Stimulated activated CD8-positive, alpha-beta memory T cell treated with anti-CD3 and anti-CD28 coated beads, Interleukin-15, amount 100 ng/mL, for 1 hour (primary cell): ENCODE results near the gene LRRC71.

Source experiments
- DNase-seq: peaks from one replicate; pipeline ENCODE4 v3.0.0-alpha.2; 2020; ENCODE audit warnings: low read depth

The LRRC71 gene

DNA sequence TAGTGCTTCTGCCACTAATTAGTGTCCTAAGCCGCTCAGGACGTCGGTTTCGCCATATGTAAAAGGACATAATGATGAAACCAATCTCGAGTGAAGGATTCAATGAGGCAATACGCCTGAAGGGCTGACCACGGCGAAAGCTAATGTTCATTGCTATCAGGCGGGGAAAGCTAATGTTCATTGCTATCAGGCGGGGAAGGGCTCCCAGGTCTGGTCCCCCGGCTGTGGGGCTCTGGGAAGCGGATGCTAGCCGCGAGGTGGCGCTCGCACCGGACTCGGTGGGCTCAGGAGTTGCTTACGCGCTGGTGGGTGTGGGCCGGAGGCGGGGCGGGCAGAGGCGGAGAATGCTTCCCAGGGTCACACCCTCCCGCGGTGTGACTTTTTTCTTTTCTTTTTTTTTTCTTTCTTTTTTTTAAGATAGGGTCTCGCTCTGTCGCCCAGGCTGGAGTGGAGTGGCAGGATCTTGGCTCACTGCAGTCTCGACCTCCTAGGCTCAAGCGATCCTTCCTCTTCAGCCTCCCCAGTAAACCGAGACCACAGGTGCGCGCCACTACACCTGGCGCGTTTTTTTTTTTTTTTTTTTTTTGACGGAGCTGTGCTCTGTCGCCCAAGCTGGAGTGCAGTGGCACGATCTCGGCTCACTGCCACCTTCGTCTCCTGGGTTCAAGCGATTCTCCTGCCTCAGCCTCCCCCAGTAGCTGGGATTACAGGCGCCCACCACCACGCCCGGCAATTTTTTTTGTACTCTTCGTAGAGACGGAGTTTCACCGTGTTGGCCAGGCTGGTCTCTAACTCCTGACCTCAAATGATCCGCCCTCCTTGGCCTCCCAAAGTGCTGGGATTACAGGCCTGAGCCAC lies 28.0 kb upstream of the LRRC71 start:
- peak; percentile 74 for DNase-seq

DNA sequence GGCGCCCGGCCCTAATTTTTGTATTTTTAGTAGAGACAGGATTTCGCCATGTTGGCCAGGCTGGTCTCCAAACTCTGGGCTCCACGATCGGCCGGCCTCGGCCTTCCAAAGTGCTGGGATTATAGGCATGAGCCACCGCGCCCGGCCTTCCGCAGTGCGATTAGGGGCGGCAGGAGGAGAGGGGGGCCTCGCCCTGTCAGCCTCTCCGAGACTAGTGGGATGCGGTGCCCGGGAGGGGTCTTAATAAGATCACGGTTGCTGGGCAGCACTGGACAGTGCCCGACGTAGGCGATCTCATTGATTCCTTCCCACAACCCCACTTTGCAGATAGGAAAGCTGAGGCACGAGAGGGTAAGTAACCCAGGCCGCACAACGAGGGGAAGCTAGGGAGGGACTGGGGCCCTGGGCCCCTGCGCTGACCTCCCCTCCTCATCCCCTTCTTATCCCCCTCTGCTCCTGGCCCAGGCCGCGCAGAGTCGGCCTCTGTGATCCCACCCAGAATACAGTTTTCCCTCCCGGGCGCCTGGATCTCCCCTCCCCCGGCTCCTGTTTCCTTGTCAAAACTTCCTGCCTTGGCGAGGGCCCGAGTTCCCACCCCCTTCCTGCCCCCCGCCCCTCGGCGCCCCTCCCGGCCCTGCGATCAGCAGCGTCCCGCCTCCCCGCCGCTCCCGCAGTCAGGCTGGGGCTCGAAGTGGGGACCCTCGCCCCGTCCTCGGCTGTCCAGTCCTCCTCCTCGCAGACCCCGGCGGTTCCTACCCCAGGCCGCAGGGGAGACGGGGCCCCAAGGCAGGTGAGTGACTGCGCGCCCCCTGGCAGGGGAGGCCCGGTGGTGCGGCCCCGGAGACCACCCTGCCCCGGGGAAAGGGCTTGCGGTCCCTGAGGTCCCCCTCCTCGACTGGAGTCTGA lies 27.1 kb upstream of the LRRC71 start, which contains the start of gene PEAR1:
PEAR1 (plus strand) TSS at position 671 of the 906 bp plus-strand sequence. CDS start 10,209 bp downstream, outside the sequence.
- DNase-seq = no peak

DNA sequence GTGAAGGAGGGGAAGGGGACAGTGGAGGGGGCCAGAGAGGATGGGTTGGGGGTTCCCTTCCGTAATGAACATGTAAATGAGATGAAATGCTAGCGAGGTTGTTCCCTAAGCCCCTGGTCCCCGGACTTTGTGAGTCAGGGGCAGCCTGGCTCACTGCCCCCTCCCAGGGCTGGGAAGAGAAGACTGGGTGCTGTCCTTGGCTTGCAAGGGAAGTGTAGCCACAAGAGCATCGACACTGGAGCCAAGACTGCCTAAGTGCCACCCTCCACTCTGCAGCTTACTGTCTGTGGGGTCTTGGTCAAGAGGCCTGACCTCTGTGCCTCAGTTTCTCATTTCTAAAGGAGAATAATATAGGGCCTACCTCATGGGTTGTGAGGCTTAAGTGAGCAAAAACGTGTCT lies 26.4 kb upstream of the LRRC71 start:
- no peak for DNase-seq

DNA sequence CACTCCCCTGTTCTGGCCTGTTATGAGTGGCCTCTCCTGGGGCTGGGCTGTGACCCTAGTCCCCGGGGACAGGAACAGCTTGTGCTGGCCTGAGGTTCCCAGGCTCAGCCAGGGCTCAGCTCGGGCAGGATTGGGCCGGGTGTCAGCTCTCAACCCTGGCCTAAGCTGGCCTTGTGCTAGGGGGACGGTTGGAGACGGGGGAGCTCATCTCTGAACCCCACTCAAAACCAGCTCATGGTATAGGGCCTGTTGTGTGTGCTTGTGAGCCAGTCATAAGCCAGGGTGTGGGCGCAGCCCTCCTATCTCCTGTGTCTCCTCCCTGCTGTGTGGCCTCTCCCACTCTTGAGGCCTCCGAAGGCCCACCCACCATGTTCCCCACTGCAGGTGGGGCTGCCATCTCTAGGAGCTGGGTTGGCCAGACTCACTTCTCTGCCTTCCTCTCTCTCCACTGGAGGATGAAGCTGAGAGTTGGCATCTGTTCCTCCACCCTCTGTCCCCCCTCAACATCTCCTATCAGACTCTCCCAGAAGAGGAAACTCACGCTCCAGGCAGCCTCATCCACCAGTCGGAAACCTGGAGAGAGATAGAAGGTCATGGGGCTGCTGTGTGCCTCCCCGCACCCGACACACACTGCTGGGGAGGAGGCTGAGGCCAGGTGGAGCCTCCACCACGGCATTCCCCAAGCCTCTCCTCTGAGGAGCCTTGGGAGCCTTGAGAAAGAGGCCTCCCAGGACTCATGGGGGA lies 25.5 kb upstream of the LRRC71 start:
- DNase-seq = no peak

DNA sequence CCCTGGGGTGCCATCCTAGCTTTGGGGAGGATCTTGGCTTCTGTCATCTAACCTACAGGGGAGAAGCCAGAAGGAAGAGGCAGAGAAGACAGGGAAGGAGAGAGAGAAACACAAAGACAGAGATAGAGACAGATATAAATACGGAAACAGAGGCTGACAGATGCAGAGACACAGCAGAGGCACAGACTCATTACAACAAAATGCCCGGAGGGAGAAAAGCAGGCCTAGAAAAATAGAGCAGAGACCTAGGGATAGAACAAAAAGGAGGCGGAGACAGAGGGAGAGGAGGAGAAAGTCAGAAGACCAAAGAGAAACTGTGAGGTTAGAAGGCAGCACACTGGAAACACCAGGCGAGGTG lies 25.0 kb upstream of the LRRC71 start:
- no peak for DNase-seq

DNA sequence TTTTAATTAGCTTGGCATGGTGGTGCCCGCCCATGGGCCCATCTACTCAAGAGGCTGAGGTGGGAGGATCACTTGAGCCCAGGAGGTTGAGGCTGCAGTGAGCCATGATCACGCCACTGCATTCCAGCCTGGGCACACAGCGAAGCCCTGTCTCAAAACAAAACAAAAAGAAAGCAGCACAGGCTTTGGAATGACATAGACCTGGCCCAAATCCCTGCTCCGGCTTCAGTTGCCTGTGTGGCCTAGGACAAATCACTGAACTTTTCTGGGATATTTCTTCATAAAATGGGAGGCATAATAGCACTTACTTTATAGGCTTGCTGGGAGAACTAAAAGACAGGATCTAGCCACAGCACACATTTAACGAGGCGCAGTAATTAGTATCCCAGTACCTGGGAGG lies 24.5 kb upstream of the LRRC71 start:
- no peak for DNase-seq

DNA sequence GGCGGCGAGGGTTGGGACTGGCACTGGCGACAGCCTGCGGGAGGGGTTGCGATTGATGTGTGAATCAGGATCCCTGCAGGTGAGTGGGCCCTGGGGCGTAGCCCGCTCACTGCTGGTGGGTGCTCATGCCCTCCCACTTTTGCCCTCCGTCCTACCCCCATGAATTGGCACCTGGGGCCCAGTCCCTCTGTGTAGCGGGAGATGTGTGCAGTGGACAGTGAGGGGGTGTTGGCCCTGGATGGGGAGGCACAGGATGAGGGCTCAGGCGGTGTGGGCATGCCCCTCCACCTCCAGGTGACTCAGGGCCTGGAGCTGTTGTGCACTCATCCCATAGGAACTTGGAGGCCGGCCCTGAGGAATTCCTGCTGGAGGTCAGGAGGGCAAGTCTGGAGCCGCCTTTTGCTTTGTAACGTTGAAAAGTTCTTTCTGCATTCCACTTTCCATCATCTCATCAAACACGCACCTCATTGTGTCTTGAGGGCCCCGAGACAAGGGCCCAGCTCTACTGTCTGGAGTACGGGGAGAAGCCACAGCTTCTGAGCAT lies 23.9 kb upstream of the LRRC71 start:
- DNase-seq = no peak

DNA sequence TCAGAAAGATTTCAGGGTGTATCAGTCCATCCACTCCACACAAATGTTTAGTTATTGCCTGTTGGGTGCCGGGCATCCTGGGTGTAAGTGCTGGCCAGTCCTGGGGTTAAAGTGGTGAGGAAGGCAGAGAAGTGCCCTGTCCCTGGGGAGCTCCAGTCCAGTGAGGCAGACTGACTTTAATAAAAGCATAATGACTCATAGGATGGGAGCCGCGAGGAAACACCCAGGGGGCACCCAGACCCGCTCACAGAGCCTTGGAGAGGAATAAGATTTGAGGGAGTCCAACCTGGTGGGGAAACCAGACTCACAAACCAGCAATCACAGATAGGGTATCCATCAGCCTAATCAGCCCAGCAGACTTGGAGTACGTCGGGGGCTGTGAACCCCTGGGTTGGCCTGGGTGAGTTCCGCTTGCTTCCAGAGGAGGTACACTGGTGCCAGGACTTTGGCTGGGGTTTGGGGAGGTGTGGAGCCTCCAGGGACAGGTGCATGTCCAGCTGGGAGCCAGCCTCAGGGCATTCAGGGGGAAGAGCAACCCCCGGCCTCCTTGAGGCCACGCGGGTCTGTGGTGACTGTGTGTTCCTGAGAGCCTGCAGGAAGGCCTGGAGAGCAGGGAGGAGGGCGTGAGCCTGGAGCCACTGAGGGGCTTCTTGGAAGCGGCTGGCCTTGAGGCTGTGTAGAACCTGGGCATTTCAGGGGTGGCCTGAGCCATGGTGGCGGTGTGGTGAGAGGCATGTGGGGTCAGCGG lies 23.2 kb upstream of the LRRC71 start:
- DNase-seq = no peak

DNA sequence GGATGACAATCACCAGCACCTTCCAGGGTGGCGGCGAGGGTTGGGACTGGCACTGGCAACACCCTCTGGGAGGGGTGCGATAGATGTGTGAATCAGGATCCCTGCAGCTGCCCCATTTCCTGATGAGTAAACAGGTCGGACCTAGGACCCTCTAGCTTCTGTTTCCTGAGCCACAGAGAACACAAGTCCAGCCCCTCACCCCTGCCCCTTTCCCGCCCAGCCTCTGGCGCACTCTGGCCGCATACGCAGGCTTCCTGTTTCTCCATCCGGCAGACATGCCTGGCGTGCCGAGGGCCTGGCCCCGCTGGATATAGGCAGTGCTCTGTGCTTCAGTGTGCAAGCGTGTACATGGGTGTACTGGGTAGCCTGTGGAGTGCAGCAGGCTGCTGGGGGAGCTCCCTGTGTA lies 22.3 kb upstream of the LRRC71 start:
- no peak for DNase-seq

DNA sequence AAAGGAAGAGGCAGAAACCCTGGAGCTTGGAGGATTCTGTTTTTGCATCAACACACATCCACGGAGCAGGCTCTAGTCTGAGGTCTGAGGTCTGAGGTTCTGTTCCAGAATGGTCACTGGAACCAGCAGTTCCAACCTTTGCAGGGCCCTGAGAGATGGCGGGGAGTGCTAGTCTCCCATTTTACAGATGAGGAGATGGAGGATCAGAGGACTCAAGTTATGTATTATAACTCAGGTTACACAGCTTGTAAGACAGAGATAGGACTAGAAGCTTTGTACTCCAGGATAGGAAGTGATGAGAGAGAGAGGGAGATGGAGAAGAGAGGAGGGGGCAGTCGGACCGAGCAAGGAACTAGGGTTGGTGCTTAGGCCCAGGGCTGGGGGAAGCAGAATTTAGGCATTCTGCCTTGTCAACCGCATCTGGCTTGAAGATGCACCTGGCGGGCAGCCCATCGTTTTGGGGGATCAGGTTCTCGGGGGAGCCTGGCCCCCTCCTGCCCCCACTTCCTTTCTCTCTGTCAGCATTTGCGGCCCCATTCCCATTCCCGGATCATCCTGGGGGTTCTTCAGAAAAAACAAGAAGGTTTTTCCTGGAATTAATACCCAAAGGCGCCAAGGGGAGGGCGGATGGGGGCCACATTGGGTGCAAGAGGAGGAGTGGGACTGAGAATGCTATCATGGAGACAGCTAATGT lies 21.3 kb upstream of the LRRC71 start:
- DNase-seq = no peak

DNA sequence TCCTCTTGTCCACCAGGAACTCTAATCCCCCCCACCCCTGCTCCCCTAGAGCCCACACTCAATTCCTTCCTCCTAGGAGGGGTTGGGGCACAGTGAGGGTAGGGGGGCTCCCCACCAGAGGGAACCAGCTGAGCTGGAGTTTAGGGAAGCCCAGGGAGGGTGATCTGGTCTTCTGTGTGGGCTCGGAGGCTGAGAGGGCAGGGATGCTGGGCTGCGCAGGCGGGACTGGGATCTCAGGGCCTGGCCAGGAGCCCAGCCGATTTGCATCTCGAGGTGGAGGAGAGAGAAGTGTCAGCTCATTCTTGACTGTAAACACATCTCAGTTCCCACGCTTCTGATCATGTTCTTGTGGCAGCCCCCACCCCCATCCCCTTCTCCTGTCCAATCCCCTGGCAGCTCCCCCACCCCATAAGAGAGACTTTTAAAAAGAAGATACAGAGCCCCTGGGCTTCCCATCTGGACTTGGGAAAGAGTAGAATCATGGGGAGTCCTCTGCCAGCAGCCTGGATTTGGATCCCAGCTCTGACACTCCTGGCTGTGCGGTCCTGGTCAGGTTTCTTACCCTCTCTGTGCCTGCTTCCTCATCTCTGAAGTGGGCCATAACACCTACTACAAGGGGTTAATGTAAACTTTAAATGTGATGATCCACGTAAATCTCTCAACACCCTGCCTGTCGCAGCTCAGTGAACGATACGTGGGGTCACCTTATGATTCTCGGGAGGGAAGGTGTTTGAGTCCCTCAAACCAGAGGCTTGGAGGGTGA lies 20.3 kb upstream of the LRRC71 start:
- DNase-seq = no peak

DNA sequence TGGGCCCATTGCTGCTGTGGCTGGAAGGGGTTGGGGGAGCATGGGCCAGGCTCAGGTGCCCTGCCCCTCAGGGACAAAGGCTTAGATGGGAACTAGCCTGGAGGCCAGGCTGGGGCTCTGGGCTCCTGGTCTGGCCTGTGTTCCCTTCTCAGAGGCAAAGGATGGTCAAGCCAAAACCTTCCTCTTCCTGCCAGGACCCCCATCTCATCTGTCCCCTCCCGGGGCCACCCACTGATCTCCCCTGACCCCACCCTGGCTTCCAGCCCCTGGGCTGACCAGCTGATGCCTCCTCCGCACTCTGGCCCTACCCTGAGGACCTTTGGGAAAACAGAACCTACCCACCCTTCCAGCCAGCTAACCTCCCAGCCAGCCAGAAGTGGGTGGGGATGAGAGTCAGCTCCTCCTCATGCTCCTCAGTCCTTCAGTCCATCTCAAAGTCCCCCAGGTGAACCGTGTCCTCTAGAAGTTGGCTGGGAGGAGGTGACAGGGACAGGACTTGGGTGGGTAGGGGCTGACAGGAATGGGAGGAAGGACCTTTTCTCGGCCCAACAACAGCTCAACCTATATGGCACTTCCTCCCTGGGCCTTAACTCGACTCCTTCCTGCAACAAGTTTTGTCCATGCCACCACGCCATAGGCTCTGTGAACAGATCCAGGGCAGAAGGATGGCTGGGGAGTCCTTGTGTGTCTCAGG lies 19.4 kb upstream of the LRRC71 start:
- no peak for DNase-seq

DNA sequence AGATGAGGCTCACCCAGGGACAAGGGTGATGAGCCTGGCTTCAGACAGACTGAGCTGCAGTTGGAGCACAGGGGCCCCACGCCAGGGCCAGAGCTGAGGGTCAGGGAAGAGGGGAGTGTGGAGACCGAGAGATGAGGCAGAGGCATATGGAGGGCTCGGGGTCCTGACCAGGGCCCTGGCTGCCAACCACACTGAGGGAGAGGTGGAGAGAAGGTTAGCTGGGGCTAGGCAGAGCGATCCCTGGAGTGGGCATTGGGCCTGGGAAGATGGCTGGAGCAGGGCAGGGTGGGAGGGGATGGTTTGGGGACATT lies 18.9 kb upstream of the LRRC71 start:
- no peak for DNase-seq

DNA sequence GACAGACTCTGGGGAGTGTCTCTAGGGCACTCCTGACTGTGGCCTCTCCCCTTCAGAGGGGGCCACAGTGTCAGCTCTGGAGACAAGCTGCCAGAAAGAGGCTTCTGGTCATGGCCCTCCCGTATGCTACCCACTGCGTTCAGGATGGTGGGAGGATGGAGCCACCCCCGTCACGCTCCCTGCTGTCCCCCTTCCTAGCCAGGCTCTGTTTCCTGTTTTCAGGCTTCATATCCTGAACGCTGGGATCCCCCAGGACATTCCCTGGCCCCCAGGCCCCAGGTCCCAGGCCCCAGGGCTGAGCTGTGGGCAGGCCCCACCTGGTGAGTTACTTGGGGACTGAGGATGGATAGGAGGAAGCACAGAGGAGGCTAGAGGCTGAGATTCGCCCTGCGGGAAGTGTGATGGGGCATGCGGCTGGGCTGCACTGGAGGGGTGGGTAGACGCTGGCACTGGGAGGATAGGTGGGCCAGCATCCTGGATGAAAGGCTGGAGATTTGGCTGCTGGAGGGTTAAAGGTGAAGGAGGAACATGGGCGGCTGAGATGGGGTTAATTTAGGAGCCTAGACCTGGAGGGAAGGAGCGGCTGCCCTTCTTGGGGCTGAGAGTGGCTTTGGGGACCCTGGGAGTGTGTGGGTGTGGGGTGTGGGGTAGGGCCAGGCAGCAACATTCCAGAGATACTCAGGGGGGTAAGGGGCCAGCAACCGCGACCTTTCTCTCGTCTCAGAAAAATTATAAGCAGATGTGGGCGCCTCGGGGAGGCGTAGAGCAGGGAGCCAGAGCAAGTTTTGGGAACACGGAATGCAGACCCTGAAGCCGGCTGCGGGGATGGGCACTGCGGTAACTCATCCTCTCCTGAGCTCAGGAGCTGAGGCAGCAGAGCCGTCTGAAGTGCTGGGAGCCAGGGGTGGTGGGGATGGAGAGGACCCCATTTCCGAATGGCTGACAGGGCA lies 18.2 kb upstream of the LRRC71 start:
- no peak for DNase-seq

DNA sequence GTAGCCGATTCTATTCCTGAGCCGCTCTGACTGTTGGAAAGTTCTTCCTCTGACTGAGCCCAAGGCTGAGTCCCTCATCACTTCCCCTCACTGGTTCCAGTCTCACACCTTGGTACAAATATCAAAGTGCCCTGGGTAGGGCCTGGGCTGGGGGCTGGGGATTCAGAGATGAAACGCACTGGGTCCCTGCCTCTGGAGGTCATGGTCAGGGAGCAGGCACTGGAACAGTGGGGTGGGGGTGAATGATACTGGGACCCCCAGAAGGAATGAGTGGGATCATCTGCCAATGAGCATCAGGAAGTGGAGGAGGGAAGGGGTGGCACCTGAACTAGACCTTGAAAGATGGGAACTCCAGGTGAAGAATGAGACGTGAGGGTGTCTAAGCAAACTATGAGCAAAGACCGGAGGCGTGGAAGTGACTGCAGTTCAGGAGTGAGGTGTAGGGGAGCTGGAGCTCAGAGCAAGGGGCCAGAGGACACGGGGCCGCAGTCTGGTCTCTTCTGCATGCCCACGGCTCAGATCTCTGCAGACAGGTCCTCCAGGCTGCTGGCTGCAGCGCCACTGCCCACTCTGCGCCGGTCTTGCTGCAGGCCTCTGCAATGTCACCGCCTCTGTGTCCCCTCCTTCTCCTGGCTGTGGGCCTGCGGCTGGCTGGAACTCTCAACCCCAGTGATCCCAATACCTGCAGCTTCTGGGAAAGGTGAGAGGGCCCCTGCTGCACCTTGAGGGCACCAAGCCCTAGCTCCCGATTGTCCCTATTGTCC lies 16.9 kb upstream of the LRRC71 start:
- no peak for DNase-seq

DNA sequence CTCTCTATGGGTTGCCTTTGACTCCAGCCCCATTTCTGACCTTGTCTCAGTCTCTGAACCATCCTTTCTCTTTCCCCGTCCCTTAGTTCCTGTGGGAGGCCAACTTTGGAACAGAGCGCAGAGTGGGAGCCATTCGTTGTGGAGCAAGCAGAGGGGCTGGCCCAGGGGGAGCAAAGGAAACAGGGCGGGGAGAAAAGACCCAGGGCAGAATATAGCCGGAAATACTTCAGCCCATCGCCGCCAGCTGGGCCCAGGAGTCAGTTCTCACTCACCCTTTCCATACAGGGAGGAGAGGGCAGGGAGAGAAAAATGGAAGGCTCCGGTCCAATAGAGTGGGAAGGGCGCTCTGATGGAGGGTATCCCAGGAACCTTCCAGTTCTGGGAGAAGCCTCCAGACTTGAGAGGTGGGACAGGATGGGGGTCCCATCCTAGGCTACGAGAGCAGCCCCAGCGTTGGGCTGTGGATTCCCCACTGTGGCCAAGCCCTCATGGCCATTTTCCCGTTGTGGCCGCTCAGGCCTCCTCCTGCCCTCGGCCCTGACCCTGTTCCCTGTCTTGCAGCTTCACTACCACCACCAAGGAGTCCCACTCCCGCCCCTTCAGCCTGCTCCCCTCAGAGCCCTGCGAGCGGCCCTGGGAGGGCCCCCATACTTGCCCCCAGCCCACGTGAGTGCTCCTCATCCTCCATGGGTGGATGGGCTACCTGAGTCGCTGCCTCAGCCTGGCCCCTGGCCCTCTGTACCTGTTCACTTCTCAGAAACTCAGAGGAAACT lies 16.1 kb upstream of the LRRC71 start:
- DNase-seq = no peak

DNA sequence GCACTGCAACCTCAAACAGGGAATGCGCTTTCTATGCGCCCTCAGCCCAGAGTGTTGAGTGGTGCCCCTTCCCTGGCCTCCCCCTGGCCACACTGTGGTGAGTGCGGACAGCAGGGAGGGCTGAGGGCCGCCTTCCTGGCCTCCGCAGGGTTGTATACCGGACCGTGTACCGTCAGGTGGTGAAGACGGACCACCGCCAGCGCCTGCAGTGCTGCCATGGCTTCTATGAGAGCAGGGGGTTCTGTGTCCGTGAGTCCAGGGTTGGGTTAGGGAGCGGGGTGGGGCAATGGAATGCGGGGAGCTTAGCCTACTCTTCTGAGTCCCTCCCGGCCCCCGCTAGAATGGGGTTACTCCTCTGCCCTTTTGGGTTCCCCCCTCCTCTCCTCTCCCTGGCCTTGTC lies 15.3 kb upstream of the LRRC71 start:
- DNase-seq = no peak
